Activated CD8-positive, alpha-beta T cell treated with anti-CD3 and anti-CD28 coated beads for 36 hours (primary cell): ENCODE data around the gene VSTM2L. TPM values are rescaled to one million over a fixed set of nuclear protein-coding genes. Genes with fewer than 3 reads are reported as not detected.
A peak's percentile ranks its signal among the peaks of the same experiment; 100 is the strongest.

Source experiments
- ATAC-seq: fragments of 200-7000 bp; cut with Tn5 transposase; one replicate; pipeline ENCODE4 v1.10.0; 2021; ENCODE audit warnings: mild to moderate bottlenecking, moderate library complexity
- CTCF ChIA-PET: fragments of 350-600 bp; sonication (Branson Sonifier 250); formaldehyde crosslinking; loops from one replicate; lab custom pipeline; 2021; ENCODE audit warnings: antibody characterized with exemption; lab: Charles Lee
- POLR2A ChIA-PET: fragments of 350-600 bp; sonication (Branson Sonifier 250); formaldehyde crosslinking; loops from one replicate; lab custom pipeline; 2021; ENCODE audit warnings: antibody characterized with exemption; lab: Charles Lee
- DNase-seq: peaks from one replicate; pipeline ENCODE4 v3.0.0-alpha.2; 2020
- H3K27ac Mint-ChIP-seq: one replicate; pipeline ENCODE4 v1.8.0; 2021; ENCODE audit warnings: mild to moderate bottlenecking, mixed read lengths
- H3K27me3 Mint-ChIP-seq: one replicate; pipeline ENCODE4 v1.8.0; 2021; ENCODE audit warnings: mixed read lengths
- H3K36me3 Mint-ChIP-seq: one replicate; pipeline ENCODE4 v1.8.0; 2021; ENCODE audit warnings: low read depth, mixed read lengths
- H3K4me1 Mint-ChIP-seq: one replicate; pipeline ENCODE4 v1.8.0; 2021; ENCODE audit warnings: low read depth, mixed read lengths
- H3K4me3 Mint-ChIP-seq: one replicate; pipeline ENCODE4 v1.8.0; 2021; ENCODE audit warnings: mild to moderate bottlenecking, moderate library complexity, mixed read lengths
- H3K9me3 Mint-ChIP-seq: one replicate; pipeline ENCODE4 v1.8.0; 2021; ENCODE audit warnings: mixed read lengths
- intact Hi-C: fragments of 100-400 bp; cut with micrococcal nuclease; formaldehyde crosslinking; loops from one replicate; pipeline ENCODE4 v1.10.0; 2022
- total RNA-seq, 2 experiments: library from RNA; stranded (reverse); gene quantifications; one replicate each; pipeline ENCODE4 v1.2.3, GENCODE V29; 2021
- TF ChIP-seq, protein P1 (sequence below): fragments of 200-600 bp; IDR thresholded peaks from one replicate; pipeline ENCODE4 v1.8.0; 2022; ENCODE audit warnings: antibody characterized with exemption, mild to moderate bottlenecking

Gene VSTM2L
- total RNA-seq, 2 experiments from 2014 or later: not detected

DNA sequence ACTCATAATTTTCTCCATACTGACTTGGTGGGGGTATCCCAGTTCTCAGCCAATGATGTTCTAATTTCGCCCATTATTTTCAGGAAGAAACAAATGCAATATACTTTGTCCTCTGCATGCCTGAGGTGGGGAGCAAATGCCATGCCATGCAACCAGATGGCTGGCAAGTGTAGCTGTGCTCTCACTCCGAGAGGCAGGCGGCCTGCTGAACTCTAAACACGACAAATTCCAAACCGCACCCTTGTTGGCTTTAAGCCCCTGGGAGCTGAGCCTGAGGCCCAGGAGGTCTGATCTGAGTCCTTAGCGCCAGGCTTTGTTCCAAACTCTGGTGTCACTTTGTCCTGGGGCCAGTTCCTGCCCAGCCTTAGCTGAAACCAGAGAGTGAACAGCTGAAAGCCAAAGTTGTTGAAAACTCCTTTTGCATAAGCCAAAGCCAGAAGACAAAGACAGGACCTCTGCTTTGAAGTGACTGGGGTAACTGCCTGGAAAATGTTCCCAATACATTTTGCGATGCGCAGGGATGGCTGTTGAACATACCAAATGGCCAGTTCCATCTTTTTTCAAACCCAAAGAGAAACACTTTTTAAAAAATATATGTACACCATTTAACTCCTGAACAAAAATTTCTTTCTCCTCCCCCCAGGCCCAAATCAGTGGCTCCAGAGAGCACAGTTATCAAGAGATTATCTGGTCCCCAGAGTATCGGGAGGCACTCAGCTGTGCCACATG is 84.1 kb downstream of the VSTM2L start:
- Mint-ChIP-seq H3K9me3 (no peaks in the 10 kb centered on the region), H3K4me3 (no peak overlapping the region), H3K27ac (no peak overlapping the region), H3K27me3 (no peaks in the 10 kb centered on the region), H3K4me1 (peaks cover 16% of the 10 kb centered on the region), H3K36me3 (peaks cover 34% of the 10 kb centered on the region)
- ATAC-seq: no peak
- POLR2A ChIA-PET: no interaction called here
- TF ChIP-seq, protein P1, sequence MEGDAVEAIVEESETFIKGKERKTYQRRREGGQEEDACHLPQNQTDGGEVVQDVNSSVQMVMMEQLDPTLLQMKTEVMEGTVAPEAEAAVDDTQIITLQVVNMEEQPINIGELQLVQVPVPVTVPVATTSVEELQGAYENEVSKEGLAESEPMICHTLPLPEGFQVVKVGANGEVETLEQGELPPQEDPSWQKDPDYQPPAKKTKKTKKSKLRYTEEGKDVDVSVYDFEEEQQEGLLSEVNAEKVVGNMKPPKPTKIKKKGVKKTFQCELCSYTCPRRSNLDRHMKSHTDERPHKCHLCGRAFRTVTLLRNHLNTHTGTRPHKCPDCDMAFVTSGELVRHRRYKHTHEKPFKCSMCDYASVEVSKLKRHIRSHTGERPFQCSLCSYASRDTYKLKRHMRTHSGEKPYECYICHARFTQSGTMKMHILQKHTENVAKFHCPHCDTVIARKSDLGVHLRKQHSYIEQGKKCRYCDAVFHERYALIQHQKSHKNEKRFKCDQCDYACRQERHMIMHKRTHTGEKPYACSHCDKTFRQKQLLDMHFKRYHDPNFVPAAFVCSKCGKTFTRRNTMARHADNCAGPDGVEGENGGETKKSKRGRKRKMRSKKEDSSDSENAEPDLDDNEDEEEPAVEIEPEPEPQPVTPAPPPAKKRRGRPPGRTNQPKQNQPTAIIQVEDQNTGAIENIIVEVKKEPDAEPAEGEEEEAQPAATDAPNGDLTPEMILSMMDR: no peak
- no peak for DNase-seq
- intact Hi-C loops: no loop called here
- CTCF ChIA-PET: interaction anchor here (1.2 kb wide), 1 partner anchor 336 kb away, joined by 3 read pairs; no protein-coding TSS in a partner anchor

DNA sequence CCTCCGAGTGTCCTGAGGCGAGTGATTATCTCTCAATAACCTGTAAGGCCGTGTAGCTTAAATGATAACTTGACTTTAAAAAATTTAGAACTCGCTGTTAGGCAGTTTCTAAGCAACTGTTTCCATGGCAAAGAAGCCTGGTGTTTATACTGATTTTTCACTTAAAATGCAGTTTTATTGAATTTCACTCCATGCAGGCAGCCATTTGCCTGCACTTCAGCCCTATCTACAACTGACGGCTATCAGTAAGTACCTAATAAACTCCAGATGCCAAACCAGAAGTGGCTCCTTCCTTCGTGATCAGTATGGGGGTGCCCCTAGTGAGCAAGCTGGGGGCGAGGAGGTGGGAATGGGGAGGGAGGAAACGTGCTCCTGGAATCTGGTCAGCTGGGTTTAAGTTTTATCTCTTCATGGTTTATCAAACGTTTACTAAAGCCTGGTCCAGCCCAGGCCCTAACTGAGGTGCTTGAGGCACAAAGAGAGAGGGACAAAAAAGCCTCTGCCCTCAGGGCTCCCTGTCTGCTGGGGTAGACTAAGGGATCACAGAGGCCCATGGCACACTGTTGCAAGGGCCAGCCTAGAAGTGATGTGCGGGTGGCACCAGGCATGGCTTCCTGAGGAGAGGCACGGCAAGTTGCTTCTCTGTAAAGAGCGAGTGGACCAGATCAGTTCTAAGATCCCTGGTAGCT is 84.8 kb downstream of the VSTM2L start:
- H3K4me1 Mint-ChIP-seq: peaks cover 16% of the 10 kb centered on the region
- POLR2A ChIA-PET: no interaction called here

DNA sequence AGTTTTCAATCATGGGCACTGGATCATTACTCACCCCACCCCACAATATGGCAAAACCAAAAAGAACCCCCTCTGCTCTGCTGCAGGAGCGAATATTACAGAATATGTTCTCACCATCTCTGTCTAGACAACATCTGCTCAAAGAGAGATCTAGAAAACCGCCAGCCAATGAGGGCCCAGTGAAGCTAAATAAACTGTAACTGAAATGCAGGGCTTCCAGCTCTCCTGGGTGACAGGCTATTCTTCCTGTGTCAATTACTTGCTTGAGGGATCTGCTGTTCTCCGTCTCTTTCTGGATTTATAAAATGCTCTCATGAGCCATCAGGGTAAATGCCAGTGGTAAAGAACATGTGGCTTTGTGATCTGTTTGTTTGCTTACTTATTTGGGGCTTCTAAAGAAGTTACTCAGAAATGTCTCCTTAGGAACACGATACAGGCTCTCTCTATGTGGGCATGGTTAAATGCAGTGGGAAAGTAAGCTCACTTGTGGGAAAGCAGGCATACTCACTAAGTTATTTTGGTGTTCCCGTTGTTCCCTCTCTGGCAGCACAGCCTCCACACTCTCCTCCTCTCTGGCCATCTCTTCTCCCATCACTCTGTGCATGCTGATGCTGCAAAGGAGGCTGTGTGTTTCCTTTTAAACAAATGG is 85.5 kb downstream of the VSTM2L start:
- POLR2A ChIA-PET: no interaction called here
- ATAC-seq (no peak), DNase-seq (no peak)
- H3K27me3 Mint-ChIP-seq: no peaks in the 10 kb centered on the region
- H3K4me3 Mint-ChIP-seq: no peak overlapping the region
- peaks cover 29% of the 10 kb centered on the region for H3K36me3 Mint-ChIP-seq
- no peaks in the 10 kb centered on the region for H3K9me3 Mint-ChIP-seq
- TF ChIP-seq, protein P1: no peak
- CTCF ChIA-PET: interaction anchor here (1.0 to 1.6 kb wide), 2 partner anchors 8 to 85 kb away, joined by 3 read pairs; no protein-coding TSS in a partner anchor
- H3K4me1 Mint-ChIP-seq: peaks cover 18% of the 10 kb centered on the region
- intact Hi-C loops: no loop called here
- no peak overlapping the region for H3K27ac Mint-ChIP-seq

More for the DNA sequence above, 84.8 kb downstream of the VSTM2L start:
- Mint-ChIP-seq H3K4me3 (no peak overlapping the region), H3K9me3 (no peaks in the 10 kb centered on the region), H3K27me3 (no peaks in the 10 kb centered on the region), H3K27ac (no peak overlapping the region), H3K36me3 (peaks cover 30% of the 10 kb centered on the region)
- CTCF ChIA-PET: interaction anchor here (1.0 to 1.6 kb wide), 2 partner anchors 8 to 86 kb away, joined by 3 read pairs; no protein-coding TSS in a partner anchor
- DNase-seq: no peak
- TF ChIP-seq, protein P1: no peak
- intact Hi-C loops: no loop called here
- no peak for ATAC-seq

DNA sequence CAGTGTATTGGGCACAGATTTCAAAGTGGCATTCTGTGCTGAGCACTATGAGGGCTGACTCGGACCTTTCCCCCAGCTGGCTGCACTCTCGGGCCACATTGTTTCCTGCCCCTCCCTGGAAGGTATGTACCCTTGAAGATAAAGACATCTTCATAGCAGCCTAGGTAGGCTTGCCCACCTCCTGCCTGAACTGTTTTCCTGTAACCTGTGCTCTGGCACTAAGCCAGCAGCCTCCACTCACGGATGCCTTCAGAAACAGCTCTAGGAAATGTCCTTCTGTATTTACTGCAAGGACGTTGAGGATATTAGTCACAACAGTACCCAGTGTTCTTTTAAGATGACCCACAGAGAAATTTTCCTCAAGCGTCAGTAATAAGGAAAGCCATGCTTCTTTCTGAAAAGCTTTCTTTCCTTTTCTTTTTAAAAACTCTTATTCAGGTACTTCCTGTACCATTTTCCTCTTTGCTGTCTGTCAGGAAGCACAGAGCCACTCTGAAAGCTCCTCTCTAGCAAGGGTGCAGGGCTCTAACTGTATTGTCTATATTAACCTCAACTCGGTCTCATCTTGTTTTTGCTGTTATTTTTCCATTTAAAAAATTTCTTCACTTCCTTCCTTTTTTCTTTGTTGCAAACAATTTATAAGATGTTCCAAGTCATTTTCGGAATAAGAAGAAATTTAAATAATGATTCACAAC is 86.8 kb downstream of the VSTM2L start:
- TF ChIP-seq, protein P1: no peak
- Mint-ChIP-seq H3K27ac (peak overlapping the region; percentile 53), H3K36me3 (peaks cover 37% of the 10 kb centered on the region), H3K9me3 (no peaks in the 10 kb centered on the region), H3K4me3 (no peak overlapping the region), H3K27me3 (no peaks in the 10 kb centered on the region), H3K4me1 (peaks cover 18% of the 10 kb centered on the region)
- ATAC-seq (no peak), DNase-seq (no peak)
- ChIA-PET CTCF (no interaction called here), POLR2A (no interaction called here)
- intact Hi-C loops: loop anchor here (10.0 kb wide), 1 partner anchor 425 kb away; no protein-coding TSS in a partner anchor
